NOMO-1 treated with DMSO at 0.1 percent for 48 hours (cell line): ENCODE data around the gene FAF2.
"Not testable (repeated sequence)": the region's sequence is repeated elsewhere in the genome, so short reads cannot be mapped to it uniquely, and the experiment has no call there.

Source experiments
- DNase-seq: peaks from one replicate; lab custom pipeline; 2025; ENCODE audit not compliant: unreplicated experiment; lab: John Stamatoyannopoulos, UW

Gene FAF2

DNA sequence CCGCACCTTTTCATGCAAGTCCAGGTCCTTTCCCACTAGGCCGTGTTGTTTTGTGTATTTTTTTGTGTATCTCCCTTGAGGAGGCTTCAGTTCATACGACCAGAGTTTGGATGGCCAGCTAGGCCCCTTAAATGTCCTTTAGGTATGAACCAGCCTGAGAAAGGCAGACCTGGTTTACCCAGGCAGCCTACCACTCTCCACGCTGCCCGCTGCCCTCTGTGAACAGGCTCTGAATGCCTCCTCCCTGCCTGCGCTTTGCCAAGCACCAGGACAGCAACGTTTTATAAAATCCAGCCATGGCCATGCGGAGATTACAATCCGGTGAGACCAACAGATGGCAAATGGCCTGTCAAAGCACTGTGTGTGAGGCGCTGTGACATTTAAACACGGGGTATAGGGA is 31.2 kb upstream of the FAF2 start:
- no peak for DNase-seq

DNA sequence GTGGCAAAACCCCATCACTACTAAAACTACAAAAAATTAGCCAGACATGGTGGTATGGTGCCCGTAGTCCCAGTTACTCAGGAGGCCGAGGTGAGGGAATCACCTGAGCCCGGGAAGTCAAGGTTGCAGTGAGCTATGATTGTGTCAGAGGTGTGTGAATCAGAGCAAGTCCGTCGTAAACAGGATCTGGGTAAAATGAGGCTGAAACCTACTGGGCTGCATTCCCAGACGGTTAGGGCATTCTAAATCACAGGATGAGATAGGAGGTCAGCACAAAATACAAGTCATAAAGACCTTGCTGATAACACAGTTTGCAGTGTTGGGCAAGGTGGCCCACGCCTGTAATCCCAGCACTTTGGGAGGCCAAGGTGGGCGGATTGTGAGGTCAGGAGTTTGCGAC is 29.9 kb upstream of the FAF2 start:
- no peak for DNase-seq

DNA sequence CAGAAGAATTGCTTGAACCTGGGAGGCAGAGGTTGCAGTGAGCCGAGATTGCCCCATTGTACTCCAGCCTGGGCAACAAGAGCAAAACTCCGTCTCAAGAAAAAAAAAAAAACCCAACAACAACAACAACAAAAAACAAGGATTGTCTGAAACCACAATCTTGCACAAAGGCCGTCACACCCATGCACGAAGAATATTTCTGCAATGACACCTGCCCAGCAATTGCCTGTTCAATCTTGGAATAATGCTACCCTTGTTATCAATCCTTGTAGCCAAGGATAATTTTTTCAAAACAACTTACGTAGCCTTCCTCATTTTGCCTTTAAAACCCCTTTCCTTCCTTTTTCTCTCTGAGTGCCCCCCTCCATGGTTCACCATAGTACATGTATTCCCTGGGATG is 28.1 kb upstream of the FAF2 start:
- DNase-seq = no peak

- no peak for DNase-seq
These were observed 27.1 kb upstream of the FAF2 start for GRCh38 chr5:176420972-176421544.

- no peak for DNase-seq
These were observed 24.0 kb upstream of the FAF2 start for GRCh38 chr5:176424181-176424580.

- DNase-seq = no peak
These were observed 23.0 kb upstream of the FAF2 start for GRCh38 chr5:176425138-176425537.

- DNase-seq = no peak
These were observed 22.4 kb upstream of the FAF2 start for GRCh38 chr5:176425791-176426190.

DNA sequence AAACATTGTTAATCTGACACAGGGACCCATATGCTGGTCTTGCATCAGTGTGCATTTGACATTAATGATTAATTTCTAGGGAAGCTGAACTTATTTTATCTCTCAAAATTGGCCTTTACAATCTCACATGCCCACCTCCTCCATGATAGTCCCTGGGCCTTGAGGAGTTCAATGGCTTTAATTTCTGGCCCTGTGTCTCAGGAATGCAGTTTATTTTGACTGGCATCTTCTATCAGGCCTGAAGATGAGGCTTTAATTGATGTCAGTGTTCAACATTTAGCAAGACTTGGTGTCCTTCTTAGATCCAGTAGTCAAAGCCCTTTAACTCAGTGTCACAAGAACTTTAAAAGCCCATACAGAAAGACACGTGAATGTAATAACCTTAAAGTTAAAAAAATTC is 21.3 kb upstream of the FAF2 start:
- no peak for DNase-seq

GRCh38 chr5:176427971-176428370 is 20.2 kb upstream of the FAF2 start:
- DNase-seq = peak; percentile 7

GRCh38 chr5:176429972-176430371 is 18.2 kb upstream of the FAF2 start:
- no peak for DNase-seq

GRCh38 chr5:176432707-176433106 is 15.5 kb upstream of the FAF2 start:
- no peak for DNase-seq

DNA sequence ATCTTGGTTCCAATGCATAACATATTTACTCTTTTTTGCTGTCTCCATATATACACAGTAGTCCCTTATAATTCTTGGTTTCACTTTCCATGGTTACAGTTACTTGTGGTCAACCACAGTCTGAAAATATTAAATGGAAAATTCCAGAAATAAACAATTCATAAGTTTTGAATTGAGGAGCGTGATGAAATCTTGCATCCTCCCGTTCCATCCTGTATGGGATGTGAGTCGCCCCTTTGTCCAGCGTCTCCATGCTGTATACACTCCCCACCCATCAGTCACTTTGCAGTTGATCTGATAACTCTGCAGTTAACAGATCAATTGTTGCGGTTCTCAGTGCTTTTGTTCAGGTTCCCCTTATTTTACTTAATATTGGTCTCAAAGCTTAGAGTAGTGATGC is 11.5 kb upstream of the FAF2 start:
- peak; percentile 51 for DNase-seq

DNA sequence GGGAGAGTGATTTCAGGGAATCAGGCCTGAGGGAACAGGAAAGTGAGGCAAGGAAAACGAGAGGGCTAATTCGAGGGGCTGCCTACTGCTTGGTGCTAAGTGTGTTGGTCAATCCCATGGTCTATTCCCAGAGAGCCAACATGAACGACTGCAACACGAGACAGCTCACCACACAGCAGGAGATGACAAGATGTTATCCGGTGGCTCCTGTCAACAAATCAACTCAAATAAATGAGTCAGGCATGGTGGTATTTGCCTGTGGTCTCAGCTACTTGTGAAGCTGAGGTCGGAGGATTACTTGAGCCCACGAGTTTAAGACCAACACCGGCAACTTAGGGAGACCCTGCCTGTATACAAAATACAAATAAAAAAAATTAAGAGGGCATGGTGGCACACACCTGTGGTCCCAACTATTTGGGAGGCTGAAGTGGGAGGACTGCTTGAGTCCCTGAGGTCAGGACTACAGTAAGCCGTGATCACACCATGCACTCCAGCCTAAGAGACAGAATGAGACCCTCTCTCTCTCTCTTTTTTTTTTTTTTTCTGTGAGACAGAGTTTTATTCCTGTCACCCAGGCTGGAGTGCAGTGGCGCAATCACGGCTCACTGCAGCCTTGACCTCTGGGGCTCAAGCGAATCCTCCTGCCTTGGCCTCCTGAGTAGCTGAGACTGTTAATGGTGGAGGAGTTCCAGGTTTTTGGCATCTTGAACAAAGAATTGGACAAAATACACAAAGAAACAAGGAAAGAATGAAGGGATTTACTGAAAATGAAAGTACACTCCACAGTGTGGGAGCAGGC is 9.0 kb upstream of the FAF2 start:
- no peak for DNase-seq

GRCh38 chr5:176440927-176441706 is 7.1 kb upstream of the FAF2 start:
- DNase-seq = no peak

DNA sequence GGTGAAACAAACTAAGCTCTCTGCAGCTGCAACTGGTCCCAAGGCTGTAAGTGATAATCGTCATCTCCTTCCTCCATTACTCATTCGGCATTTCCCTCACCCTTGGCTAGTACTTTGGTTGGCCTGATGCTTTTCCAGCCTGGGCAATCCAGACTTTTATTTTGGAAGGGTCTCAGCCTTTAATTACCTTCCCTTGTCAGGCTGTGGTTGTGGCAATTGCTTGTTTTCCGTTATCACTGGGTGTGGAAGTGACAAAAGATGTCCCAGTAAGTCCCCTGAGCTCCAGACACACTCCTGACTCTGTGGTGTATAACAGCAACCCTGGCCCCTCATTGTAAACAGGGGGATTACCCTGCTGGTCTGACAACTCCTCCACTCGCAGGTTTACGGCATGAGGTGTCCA is 6.3 kb upstream of the FAF2 start:
- DNase-seq = peak; percentile 28

DNA sequence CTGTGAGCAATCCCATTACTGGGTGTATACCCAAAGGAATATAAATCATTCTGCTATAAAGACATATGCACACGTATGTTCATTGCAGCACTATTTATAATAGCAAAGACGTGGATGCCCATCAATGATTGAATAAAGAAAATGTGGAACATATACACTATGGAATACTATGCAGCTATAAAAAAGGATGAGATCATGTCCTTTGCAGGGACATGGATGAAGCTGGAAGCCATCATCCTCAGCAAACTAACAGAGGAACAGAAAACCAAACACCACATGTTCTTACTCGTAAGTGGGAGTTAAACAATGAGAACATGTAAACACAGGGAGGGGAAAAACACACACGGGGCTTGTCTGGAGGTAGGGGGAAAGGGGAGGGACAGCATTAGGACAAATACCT is 5.3 kb upstream of the FAF2 start:
- DNase-seq = not testable (repeated sequence)

GRCh38 chr5:176444742-176445141 is 3.4 kb upstream of the FAF2 start:
- no peak for DNase-seq

GRCh38 chr5:176446028-176446665 is 2.0 kb upstream of the FAF2 start:
- peak; percentile 48 for DNase-seq

- peak; percentile 50 for DNase-seq
These were observed 1.1 kb upstream of the FAF2 start for GRCh38 chr5:176446884-176447590.

- no peak for DNase-seq
These were observed 601 bp upstream of the FAF2 start for GRCh38 chr5:176447591-176447977.

- no peak for DNase-seq
These were observed 1.9 kb downstream of the FAF2 start for GRCh38 chr5:176450077-176450476.
